ENCODE measurements around the gene PROCA1. TPM values are rescaled to one million over a fixed set of nuclear protein-coding genes. Genes with fewer than 3 reads are reported as not detected.

Gene PROCA1
- polyA plus RNA-seq, 1 donor (not counting 4 experiments of a cell fraction or from before 2014, with no cell fraction given), result 0.39 TPM

DNA sequence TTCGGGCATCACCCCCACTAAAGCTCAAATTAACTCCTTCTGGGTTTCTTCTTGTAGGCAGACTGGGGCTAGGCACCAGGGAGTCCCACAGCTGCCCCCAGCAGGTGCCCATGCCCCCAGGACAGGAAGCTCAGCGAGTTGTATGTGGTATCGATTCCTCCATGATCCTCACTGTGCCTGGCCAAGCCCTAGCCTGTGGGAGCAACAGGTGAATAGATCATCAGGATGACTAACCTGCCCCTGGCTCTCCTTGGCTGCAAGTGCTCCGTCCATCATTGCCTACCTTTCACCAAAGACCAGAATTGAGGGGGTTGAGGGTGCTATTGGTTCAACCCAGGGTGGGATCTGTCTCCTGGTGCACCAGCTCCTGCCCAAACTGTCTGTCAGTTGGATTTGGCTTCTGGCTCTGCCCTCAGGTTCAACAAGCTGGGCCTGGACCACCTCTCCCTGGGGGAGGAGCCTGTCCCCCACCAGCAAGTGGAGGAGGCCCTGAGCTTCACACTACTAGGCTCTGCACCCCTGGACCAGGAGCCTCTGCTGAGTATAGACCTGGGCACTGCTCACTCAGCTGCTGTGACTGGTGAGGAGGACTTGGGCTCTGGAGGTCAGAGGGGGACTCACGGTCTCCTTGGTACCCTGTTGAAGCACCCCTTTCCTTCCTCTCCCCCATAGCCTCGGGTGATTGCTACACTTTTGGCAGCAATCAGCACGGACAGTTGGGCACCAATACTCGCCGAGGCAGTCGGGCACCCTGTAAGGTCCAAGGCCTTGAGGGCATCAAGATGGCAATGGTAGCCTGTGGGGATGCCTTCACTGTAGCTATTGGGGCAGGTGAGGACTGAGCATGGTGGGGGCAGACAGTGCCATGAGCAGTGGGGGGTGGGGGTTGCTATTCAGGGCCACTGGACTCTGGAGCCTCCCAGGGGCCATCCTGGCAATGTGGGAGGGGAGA is 29.0 kb upstream of the PROCA1 start:
- dilution Hi-C loops (cut with MboI; ENCODE audit: extremely low pct_ligation_motif_present, low sequenced_read_pairs), result no loop called here
- FAIRE-seq, result no peak

DNA sequence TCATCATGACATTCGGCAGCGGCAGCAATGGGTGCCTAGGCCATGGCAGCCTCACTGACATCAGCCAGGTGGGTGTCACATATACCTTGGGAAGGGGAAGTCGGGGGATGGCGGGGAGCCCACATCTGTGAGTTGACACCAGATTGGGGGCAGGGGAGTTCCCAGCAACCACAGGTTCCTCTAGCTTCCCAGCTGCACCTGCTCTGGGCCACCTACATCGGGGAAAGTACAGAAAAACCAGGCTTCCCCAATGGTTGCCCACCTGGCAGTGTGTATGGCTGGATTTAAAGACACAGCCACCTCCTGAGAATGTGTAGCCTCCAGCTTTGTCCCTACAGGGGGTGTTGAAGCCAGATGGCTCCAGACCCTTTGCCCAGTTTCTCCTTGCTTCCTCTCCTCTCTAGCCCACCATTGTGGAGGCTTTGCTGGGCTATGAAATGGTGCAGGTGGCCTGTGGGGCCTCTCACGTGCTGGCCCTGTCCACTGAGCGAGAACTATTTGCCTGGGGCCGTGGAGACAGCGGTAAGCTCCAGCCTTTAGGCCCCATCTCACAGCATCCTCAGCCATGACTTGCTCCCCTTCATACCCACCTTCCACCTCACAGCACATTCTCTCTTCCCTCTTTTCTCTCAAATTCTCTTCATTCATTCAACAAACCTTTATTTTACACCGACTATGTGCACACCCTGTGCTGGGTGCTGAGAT is 27.1 kb upstream of the PROCA1 start:
- dilution Hi-C loops (cut with MboI; ENCODE audit: extremely low pct_ligation_motif_present, low sequenced_read_pairs), result no loop called here
- H3K4me1 ChIP-seq (ENCODE audit: control insufficient read depth, extremely low read depth, insufficient read depth, low read length), result peaks cover 10% of the 10 kb centered on the region
- DNase-seq (ENCODE audit: low read depth, low spot score), result no peak
- no peak overlapping the region for H3K4me2 ChIP-seq (ENCODE audit: control insufficient read depth, extremely low read depth, insufficient read depth, low read depth, low read length)
- no peak for FAIRE-seq
- H3K9ac ChIP-seq (ENCODE audit: control insufficient read depth, extremely low read depth, insufficient read depth, low read length), result no peak overlapping the region
- no peaks in the 10 kb centered on the region for H3K27me3 ChIP-seq (ENCODE audit: control insufficient read depth, extremely low read depth, insufficient read depth, low read length)
- H3K9me1 ChIP-seq (ENCODE audit: control insufficient read depth, extremely low read depth, insufficient read depth, low read length), result no peaks in the 10 kb centered on the region
- H3K36me3 ChIP-seq (ENCODE audit: control insufficient read depth in 2 of 2, extremely low read depth in 1 of 2, insufficient read depth in 2 of 2, low read length in 2 of 2), result peaks cover 0 to 5% of the 10 kb centered on the region in 2 experiments
- peaks cover 11% of the 10 kb centered on the region for H3K9me3 ChIP-seq (ENCODE audit: control insufficient read depth, low read depth, low read length)
- H3K4me3 ChIP-seq (ENCODE audit: control insufficient read depth in 2 of 3, extremely low read depth in 1 of 3, insufficient read depth in 2 of 3, low read depth in 1 of 3, low read length in 3 of 3), result no peak overlapping the region
- no peaks in the 10 kb centered on the region for H4K20me1 ChIP-seq (ENCODE audit: control insufficient read depth, extremely low read depth, insufficient read depth, low read length)
- TF ChIP-seq, protein P1, sequence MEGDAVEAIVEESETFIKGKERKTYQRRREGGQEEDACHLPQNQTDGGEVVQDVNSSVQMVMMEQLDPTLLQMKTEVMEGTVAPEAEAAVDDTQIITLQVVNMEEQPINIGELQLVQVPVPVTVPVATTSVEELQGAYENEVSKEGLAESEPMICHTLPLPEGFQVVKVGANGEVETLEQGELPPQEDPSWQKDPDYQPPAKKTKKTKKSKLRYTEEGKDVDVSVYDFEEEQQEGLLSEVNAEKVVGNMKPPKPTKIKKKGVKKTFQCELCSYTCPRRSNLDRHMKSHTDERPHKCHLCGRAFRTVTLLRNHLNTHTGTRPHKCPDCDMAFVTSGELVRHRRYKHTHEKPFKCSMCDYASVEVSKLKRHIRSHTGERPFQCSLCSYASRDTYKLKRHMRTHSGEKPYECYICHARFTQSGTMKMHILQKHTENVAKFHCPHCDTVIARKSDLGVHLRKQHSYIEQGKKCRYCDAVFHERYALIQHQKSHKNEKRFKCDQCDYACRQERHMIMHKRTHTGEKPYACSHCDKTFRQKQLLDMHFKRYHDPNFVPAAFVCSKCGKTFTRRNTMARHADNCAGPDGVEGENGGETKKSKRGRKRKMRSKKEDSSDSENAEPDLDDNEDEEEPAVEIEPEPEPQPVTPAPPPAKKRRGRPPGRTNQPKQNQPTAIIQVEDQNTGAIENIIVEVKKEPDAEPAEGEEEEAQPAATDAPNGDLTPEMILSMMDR (optimal IDR thresholded peaks at IDR 0.05 in 1 of 3, IDR thresholded peaks at IDR 0.05 in 1 of 3, conservative IDR thresholded peaks at IDR 0.05 in 1 of 3; ENCODE audit: extremely low read depth in 1 of 3, insufficient read depth in 2 of 3, low read length in 3 of 3), result no peak
- no peak for TF ChIP-seq EZH2 (IDR thresholded peaks at IDR 0.05; ENCODE audit: low read length)
- H3K27ac ChIP-seq (ENCODE audit: control insufficient read depth, insufficient read depth, low read length), result no peak overlapping the region
- no peaks in the 10 kb centered on the region for H3K79me2 ChIP-seq (ENCODE audit: control insufficient read depth, insufficient read depth, low read length)
- H2AFZ ChIP-seq (ENCODE audit: control insufficient read depth, low read length), result no peak overlapping the region

More for the DNA sequence above, 29.0 kb upstream of the PROCA1 start:
- no peak overlapping the region for H3K27ac ChIP-seq (ENCODE audit: control insufficient read depth, insufficient read depth, low read length)
- no peak overlapping the region for H3K4me3 ChIP-seq (ENCODE audit: control insufficient read depth in 2 of 3, extremely low read depth in 1 of 3, insufficient read depth in 2 of 3, low read depth in 1 of 3, low read length in 3 of 3)
- TF ChIP-seq, protein P1 (optimal IDR thresholded peaks at IDR 0.05 in 1 of 3, IDR thresholded peaks at IDR 0.05 in 1 of 3, conservative IDR thresholded peaks at IDR 0.05 in 1 of 3; ENCODE audit: extremely low read depth in 1 of 3, insufficient read depth in 2 of 3, low read length in 3 of 3), result no peak
- no peak for TF ChIP-seq EZH2 (IDR thresholded peaks at IDR 0.05; ENCODE audit: low read length)
- H3K9me3 ChIP-seq (ENCODE audit: control insufficient read depth, low read depth, low read length), result peaks cover 11% of the 10 kb centered on the region
- peaks cover 17% of the 10 kb centered on the region for H3K79me2 ChIP-seq (ENCODE audit: control insufficient read depth, insufficient read depth, low read length)
- H3K4me2 ChIP-seq (ENCODE audit: control insufficient read depth, extremely low read depth, insufficient read depth, low read depth, low read length), result no peak overlapping the region
- no peak overlapping the region for H3K9ac ChIP-seq (ENCODE audit: control insufficient read depth, extremely low read depth, insufficient read depth, low read length)
- H3K4me1 ChIP-seq (ENCODE audit: control insufficient read depth, extremely low read depth, insufficient read depth, low read length), result peaks cover 6% of the 10 kb centered on the region
- no peak overlapping the region for H2AFZ ChIP-seq (ENCODE audit: control insufficient read depth, low read length)
- H4K20me1 ChIP-seq (ENCODE audit: control insufficient read depth, extremely low read depth, insufficient read depth, low read length), result no peaks in the 10 kb centered on the region
- H3K36me3 ChIP-seq (ENCODE audit: control insufficient read depth in 2 of 2, extremely low read depth in 1 of 2, insufficient read depth in 2 of 2, low read length in 2 of 2), result peaks cover 0 to 5% of the 10 kb centered on the region in 2 experiments
- DNase-seq (ENCODE audit: low read depth, low spot score), result no peak
- H3K27me3 ChIP-seq (ENCODE audit: control insufficient read depth, extremely low read depth, insufficient read depth, low read length), result no peaks in the 10 kb centered on the region
- no peaks in the 10 kb centered on the region for H3K9me1 ChIP-seq (ENCODE audit: control insufficient read depth, extremely low read depth, insufficient read depth, low read length)

Data from keratinocyte (primary cell).